ENCODE results near the gene SYTL2.
"Not testable (repeated sequence)": the region's sequence is repeated elsewhere in the genome, so short reads cannot be mapped to it uniquely, and the experiment has no call there.

The SYTL2 gene

GRCh38 chr11:85787809-85788760, 22.9 kb downstream of the SYTL2 start:
- no peak for DNase-seq

- DNase-seq: no peak
Measured at GRCh38 chr11:85787168-85787567, 23.8 kb downstream of the SYTL2 start.

- no peak for DNase-seq
Measured at GRCh38 chr11:85784480-85785265, 26.3 kb downstream of the SYTL2 start.

GRCh38 chr11:85783758-85784157, 27.2 kb downstream of the SYTL2 start:
- no peak for DNase-seq

GRCh38 chr11:85780780-85781517, 30.0 kb downstream of the SYTL2 start:
- not testable (repeated sequence) for DNase-seq

GRCh38 chr11:85779956-85780640, 30.8 kb downstream of the SYTL2 start:
- DNase-seq: no peak

GRCh38 chr11:85777603-85777972, 33.4 kb downstream of the SYTL2 start:
- not testable (repeated sequence) for DNase-seq

- DNase-seq: no peak
Measured at GRCh38 chr11:85776951-85777602, 33.9 kb downstream of the SYTL2 start.

- DNase-seq: no peak
Measured at GRCh38 chr11:85774256-85775101, 36.5 kb downstream of the SYTL2 start.

- DNase-seq: no peak
Measured at GRCh38 chr11:85772695-85773094, 38.2 kb downstream of the SYTL2 start.

- DNase-seq: no peak
Measured at GRCh38 chr11:85771568-85771967, 39.4 kb downstream of the SYTL2 start.

GRCh38 chr11:85769771-85770170, 41.2 kb downstream of the SYTL2 start:
- no peak for DNase-seq

- DNase-seq: no peak
Measured at GRCh38 chr11:85768473-85769146, 42.3 kb downstream of the SYTL2 start.

GRCh38 chr11:85767246-85767945, 43.5 kb downstream of the SYTL2 start:
- no peak for DNase-seq

GRCh38 chr11:85766721-85767161, 44.2 kb downstream of the SYTL2 start:
- no peak for DNase-seq

GRCh38 chr11:85764796-85765195, 46.1 kb downstream of the SYTL2 start:
- DNase-seq: no peak

GRCh38 chr11:85762226-85762625, 48.7 kb downstream of the SYTL2 start:
- DNase-seq: no peak

GRCh38 chr11:85759915-85760314, 51.0 kb downstream of the SYTL2 start:
- no peak for DNase-seq

- DNase-seq: no peak
Measured at GRCh38 chr11:85758480-85759039, 52.4 kb downstream of the SYTL2 start.

Data from NCI-H187 (cell line).